ENCODE measurements around the gene CFAP77.

DNA sequence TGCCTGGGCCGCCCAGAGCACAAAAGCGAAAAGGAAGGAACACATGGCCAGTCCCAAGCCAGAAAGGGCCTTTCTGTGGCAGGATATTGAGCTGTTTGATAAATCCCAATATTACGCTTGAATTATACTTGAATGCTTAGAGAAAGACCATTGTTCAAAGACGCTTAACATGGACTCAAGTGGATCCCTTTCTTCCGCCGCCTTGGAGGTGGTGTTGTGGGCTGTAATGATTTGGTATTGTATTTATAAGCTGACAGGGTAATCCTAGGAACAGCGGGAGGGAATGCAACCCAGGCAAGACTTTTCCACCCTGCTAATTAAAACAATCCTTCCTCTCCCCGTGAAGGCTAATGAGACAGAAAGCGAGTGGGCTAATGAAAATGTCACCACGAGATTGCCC lies 24.9 kb downstream of the CFAP77 start:
- TF ChIP-seq SUZ12 (IDR thresholded peaks at IDR 0.05) (no peak), TARDBP (IDR thresholded peaks at IDR 0.05) (no peak), FOXA1 (IDR thresholded peaks at IDR 0.05) (no peak), BHLHE40 (IDR thresholded peaks at IDR 0.05; ENCODE audit: borderline replicate concordance) (no peak), FOXK2 (IDR thresholded peaks at IDR 0.05) (no peak), SP1 (IDR thresholded peaks at IDR 0.05) (no peak), ZNF384 (IDR thresholded peaks at IDR 0.05) (no peak), HDGF (IDR thresholded peaks at IDR 0.05; ENCODE audit: borderline replicate concordance) (no peak), FOXM1 (IDR thresholded peaks at IDR 0.05; ENCODE audit: borderline replicate concordance) (no peak), ELF4 (IDR thresholded peaks at IDR 0.05) (no peak), L3MBTL2 (conservative IDR thresholded peaks at IDR 0.05) (no peak)
- TF ChIP-seq, protein P1, sequence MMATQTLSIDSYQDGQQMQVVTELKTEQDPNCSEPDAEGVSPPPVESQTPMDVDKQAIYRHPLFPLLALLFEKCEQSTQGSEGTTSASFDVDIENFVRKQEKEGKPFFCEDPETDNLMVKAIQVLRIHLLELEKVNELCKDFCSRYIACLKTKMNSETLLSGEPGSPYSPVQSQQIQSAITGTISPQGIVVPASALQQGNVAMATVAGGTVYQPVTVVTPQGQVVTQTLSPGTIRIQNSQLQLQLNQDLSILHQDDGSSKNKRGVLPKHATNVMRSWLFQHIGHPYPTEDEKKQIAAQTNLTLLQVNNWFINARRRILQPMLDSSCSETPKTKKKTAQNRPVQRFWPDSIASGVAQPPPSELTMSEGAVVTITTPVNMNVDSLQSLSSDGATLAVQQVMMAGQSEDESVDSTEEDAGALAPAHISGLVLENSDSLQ (IDR thresholded peaks at IDR 0.05) = no peak

Data from HEK293T (cell line).